ENCODE data around the gene C2CD3.
"Not testable (repeated sequence)": the region's sequence is repeated elsewhere in the genome, so short reads cannot be mapped to it uniquely, and the experiment has no call there.

C2CD3 gene

DNA sequence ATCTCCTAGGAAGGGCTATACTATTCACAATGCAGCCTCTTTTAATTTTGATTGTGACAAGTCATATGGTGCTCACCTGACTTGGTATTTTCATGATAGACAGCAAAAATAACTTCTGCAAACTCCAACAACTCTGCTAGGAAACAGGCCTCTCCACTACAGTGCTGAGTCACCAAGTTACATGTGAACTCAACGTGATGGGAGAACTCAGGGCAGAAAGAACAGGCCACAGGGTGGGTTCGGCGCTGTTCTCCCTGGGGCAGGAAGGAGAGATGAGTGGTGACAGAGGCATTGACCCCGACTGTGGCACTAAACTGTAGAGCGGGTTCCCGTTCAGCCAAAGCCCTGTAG is 85.3 kb downstream of the C2CD3 start:
- H3K4me3 ChIP-seq (IDR thresholded peaks at IDR 0.05; ENCODE audit: insufficient read depth, low read depth, low read length), result no peak overlapping the region
- no peaks in the 10 kb centered on the region for H3K79me2 ChIP-seq (ENCODE audit: insufficient read depth, low read depth)
- no peaks in the 10 kb centered on the region for H4K20me1 ChIP-seq (ENCODE audit: insufficient read depth)
- no peak overlapping the region for H3K27ac ChIP-seq
- H3K4me1 ChIP-seq (ENCODE audit: low read depth, poor library complexity, severe bottlenecking), result peaks cover 3% of the 10 kb centered on the region
- TF ChIP-seq, protein P1, sequence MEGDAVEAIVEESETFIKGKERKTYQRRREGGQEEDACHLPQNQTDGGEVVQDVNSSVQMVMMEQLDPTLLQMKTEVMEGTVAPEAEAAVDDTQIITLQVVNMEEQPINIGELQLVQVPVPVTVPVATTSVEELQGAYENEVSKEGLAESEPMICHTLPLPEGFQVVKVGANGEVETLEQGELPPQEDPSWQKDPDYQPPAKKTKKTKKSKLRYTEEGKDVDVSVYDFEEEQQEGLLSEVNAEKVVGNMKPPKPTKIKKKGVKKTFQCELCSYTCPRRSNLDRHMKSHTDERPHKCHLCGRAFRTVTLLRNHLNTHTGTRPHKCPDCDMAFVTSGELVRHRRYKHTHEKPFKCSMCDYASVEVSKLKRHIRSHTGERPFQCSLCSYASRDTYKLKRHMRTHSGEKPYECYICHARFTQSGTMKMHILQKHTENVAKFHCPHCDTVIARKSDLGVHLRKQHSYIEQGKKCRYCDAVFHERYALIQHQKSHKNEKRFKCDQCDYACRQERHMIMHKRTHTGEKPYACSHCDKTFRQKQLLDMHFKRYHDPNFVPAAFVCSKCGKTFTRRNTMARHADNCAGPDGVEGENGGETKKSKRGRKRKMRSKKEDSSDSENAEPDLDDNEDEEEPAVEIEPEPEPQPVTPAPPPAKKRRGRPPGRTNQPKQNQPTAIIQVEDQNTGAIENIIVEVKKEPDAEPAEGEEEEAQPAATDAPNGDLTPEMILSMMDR (conservative IDR thresholded peaks at IDR 0.05; ENCODE audit: low read depth, low read length), result no peak
- H2AFZ ChIP-seq (ENCODE audit: low read depth), result no peak overlapping the region
- H3K9ac ChIP-seq, result no peak overlapping the region
- no peaks in the 10 kb centered on the region for H3K27me3 ChIP-seq (ENCODE audit: insufficient read depth, low read depth)
- no peak overlapping the region for H3K4me2 ChIP-seq
- H3K36me3 ChIP-seq (ENCODE audit: insufficient read depth), result no peaks in the 10 kb centered on the region

DNA sequence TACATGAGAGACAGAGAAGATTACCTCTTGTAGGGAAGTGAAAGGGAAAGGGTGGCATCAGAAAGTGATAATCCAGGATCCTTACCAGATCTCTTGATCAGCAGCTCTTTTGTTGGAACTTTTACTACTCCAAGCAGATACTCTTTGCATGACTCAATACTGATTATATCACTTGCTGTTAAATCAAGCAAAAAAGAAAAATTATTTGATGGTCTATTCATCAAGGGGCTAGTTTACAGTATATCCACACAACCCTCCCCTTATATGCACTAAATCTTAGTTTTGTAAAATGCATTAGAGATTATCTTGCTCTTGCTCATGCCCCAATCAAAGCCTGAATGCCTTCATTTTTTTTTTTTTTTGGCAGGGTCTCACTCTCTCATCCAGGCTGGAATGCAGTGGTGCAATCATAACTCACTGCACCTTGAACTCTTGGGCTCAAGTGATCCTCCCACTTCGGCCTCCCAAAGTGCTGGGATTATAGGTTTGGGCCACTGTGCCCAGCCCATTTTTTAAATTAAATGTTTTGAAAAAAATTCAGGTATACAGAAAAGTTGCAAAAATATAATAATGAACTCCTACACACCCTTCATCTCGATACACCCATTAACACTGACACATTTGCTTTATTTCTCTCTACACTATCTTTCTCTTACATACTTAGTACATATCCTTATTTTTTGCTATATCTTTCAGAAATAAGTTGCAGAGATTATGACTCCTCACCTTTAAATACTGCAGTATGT is 85.8 kb downstream of the C2CD3 start:
- Histone ChIP-seq H3K9ac (no peak overlapping the region), H3K27ac (no peak overlapping the region), H2AFZ (ENCODE audit: low read depth) (no peak overlapping the region), H3K27me3 (ENCODE audit: insufficient read depth, low read depth) (no peaks in the 10 kb centered on the region), H4K20me1 (ENCODE audit: insufficient read depth) (no peaks in the 10 kb centered on the region), H3K4me2 (no peak overlapping the region), H3K4me1 (ENCODE audit: low read depth, poor library complexity, severe bottlenecking) (no peaks in the 10 kb centered on the region), H3K79me2 (ENCODE audit: insufficient read depth, low read depth) (no peaks in the 10 kb centered on the region), H3K4me3 (IDR thresholded peaks at IDR 0.05; ENCODE audit: insufficient read depth, low read depth, low read length) (no peak overlapping the region), H3K36me3 (ENCODE audit: insufficient read depth) (no peaks in the 10 kb centered on the region)
- TF ChIP-seq, protein P1 (conservative IDR thresholded peaks at IDR 0.05; ENCODE audit: low read depth, low read length), result no peak

DNA sequence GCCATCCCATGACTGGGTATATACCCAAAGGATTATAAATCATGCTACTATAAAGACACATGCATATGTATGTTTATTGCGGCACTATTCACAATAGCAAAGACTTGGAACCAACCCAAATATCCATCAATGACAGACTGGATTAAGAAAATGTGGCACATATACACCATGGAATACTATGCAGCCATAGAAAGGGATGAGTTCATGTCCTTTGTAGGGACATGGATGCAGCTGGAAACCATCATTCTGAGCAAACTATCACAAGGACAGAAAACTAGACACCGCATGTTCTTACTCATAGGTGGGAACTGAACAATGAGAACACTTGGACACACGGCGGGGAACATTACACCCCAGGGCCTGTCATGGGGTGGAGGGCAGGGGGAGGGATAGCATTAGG is 86.9 kb downstream of the C2CD3 start:
- H3K4me1 ChIP-seq (ENCODE audit: low read depth, poor library complexity, severe bottlenecking); H3K36me3 ChIP-seq (ENCODE audit: insufficient read depth); H3K27ac ChIP-seq; H3K9ac ChIP-seq; H3K79me2 ChIP-seq (ENCODE audit: insufficient read depth, low read depth); H3K4me3 ChIP-seq (IDR thresholded peaks at IDR 0.05; ENCODE audit: insufficient read depth, low read depth, low read length); H3K27me3 ChIP-seq (ENCODE audit: insufficient read depth, low read depth); H2AFZ ChIP-seq (ENCODE audit: low read depth); H3K4me2 ChIP-seq; H4K20me1 ChIP-seq (ENCODE audit: insufficient read depth): not testable (repeated sequence)

DNA sequence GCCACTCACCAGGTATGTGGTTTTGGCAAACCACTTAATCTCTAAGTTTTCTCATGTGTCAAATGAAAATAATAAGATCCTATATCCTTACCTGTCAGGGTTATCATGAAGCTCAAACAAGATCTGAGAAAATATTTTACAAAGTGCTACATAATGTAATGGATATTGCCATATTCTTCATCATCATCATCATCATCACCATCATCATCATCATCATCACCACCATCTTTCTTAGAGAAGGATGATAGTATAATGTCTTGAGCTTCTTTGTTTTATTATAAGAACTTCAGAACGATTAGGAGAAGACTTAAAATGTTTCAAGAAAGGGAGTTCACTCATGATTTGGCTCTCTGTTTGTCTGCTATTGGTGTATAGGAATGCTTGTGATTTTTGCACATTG is 89.4 kb downstream of the C2CD3 start:
- Histone ChIP-seq H2AFZ (ENCODE audit: low read depth) (no peak overlapping the region), H4K20me1 (ENCODE audit: insufficient read depth) (no peaks in the 10 kb centered on the region), H3K4me2 (no peak overlapping the region), H3K9ac (no peak overlapping the region), H3K4me1 (ENCODE audit: low read depth, poor library complexity, severe bottlenecking) (no peaks in the 10 kb centered on the region), H3K27ac (no peak overlapping the region), H3K79me2 (ENCODE audit: insufficient read depth, low read depth) (no peaks in the 10 kb centered on the region), H3K4me3 (IDR thresholded peaks at IDR 0.05; ENCODE audit: insufficient read depth, low read depth, low read length) (no peak overlapping the region), H3K27me3 (ENCODE audit: insufficient read depth, low read depth) (no peaks in the 10 kb centered on the region), H3K36me3 (ENCODE audit: insufficient read depth) (no peaks in the 10 kb centered on the region)
- TF ChIP-seq, protein P1 (conservative IDR thresholded peaks at IDR 0.05; ENCODE audit: low read depth, low read length), result no peak

GRCh38 chr11:74077193-74077592 is 93.6 kb downstream of the C2CD3 start:
- Histone ChIP-seq H3K4me2 (no peak overlapping the region), H3K4me1 (ENCODE audit: low read depth, poor library complexity, severe bottlenecking) (no peaks in the 10 kb centered on the region), H3K27ac (no peak overlapping the region), H3K4me3 (IDR thresholded peaks at IDR 0.05; ENCODE audit: insufficient read depth, low read depth, low read length) (no peak overlapping the region), H2AFZ (ENCODE audit: low read depth) (no peak overlapping the region), H3K27me3 (ENCODE audit: insufficient read depth, low read depth) (no peaks in the 10 kb centered on the region), H3K79me2 (ENCODE audit: insufficient read depth, low read depth) (no peaks in the 10 kb centered on the region), H4K20me1 (ENCODE audit: insufficient read depth) (no peaks in the 10 kb centered on the region), H3K36me3 (ENCODE audit: insufficient read depth) (no peaks in the 10 kb centered on the region; the same call in 1 of the 2 replicates), H3K9ac (no peak overlapping the region)
- TF ChIP-seq, protein P1 (conservative IDR thresholded peaks at IDR 0.05; ENCODE audit: low read depth, low read length), result no peak

Data from KMS-11 (cell line).